BJ (cell line): ENCODE data around the gene RHEB. TPM values are rescaled to one million over a fixed set of nuclear protein-coding genes. Genes with fewer than 3 reads are reported as not detected.
A peak's percentile ranks its signal among the peaks of the same experiment; 100 is the strongest.

Source experiments
- CTCF ChIA-PET: fragments of 350-600 bp; formaldehyde crosslinking; extraction: SDS; loops from one replicate; lab custom pipeline; 2021; ENCODE audit warnings: antibody characterized with exemption, inconsistent platforms; lab: Yijun Ruan, JAX
- POLR2A ChIA-PET: fragments of 300-600 bp; sonication (Branson Sonifier 250); formaldehyde crosslinking; extraction: SDS; loops from one replicate; lab custom pipeline; 2021; ENCODE audit warnings: antibody characterized with exemption; lab: Charles Lee
- DNase-seq: peaks from one replicate; pipeline ENCODE4 v3.0.0-alpha.2; 2011; ENCODE audit warnings: low read depth
- H3K27me3 ChIP-seq: 2 replicates; pipeline ENCODE4 v1.6.0; 2011; ENCODE audit warnings: low read length; ENCODE audit not compliant: control insufficient read depth, insufficient read depth
- H3K36me3 ChIP-seq: 2 replicates; pipeline ENCODE4 v1.5.1; 2011; ENCODE audit warnings: low read length; ENCODE audit not compliant: control insufficient read depth, insufficient read depth
- H3K4me3 ChIP-seq: 2 replicates; pipeline ENCODE4 v1.5.1; 2011; ENCODE audit warnings: low read depth, mild to moderate bottlenecking, control low read depth, low read length
- polyA plus RNA-seq: library from polyadenylated mRNA; depleted of rRNA; stranded (reverse); fragments of >200 nt; gene quantifications from 2 replicates; pipeline ENCODE4 v1.2.3, GENCODE V29; 2011
- TF ChIP-seq, protein P1 (sequence below): IDR thresholded peaks from 2 replicates; pipeline ENCODE4 v1.5.1; 2011; ENCODE audit warnings: low read depth, mild to moderate bottlenecking, control low read depth, inconsistent platforms, low read length, moderate library complexity; ENCODE audit not compliant: insufficient read depth

Gene RHEB
- polyA plus RNA-seq, 1 experiment, result 45.4 TPM

DNA sequence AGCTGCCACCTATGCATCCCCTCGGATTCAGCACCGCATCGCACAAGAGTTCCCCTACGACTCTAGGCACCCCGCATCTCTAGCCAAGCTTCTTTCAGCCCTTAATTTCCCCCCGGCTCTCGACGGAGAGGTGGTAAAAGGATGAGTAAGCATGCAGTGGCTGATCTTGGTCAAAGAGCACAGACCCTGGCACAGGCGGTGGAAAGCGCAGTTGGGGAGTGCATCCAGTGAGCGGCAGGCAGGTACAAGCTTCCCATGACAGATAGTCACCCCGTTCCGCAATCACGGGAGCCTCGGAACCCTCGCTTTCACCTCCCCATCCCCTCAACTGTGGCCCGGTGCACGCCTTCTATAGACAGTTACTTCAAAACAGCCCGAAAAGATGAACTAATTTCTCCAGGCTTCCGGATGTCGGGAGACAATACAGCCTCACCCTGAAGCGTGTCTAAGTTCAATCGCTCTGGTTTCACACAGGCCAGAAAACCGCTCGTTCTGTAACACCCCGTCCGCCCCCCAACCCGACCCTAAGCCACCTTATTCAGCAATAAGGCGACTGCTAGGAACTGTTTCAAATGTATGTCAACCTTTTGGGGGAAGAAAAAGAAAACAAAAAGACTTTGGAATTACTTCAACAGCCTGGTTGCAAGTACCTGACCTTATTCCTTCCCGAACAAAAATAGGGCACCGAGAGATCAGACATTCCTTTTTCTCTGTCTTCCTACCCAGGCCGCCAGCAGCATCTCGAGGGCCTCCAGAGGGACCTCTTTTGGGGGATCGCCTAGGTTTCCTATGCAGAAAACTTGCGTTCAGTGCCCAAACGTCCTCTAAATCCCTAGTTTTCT lies 1.4 kb downstream of the RHEB start:
- Histone ChIP-seq H3K36me3 (no peaks in the 10 kb centered on the region), H3K4me3 (peak overlapping the region; percentile 64), H3K27me3 (no peaks in the 10 kb centered on the region)
- ChIA-PET POLR2A (no interaction called here), CTCF (interaction anchor here (1.2 kb wide), 1 partner anchor 82 kb away, joined by 5 read pairs; no protein-coding TSS in a partner anchor)
- no peak for DNase-seq
- TF ChIP-seq, protein P1, sequence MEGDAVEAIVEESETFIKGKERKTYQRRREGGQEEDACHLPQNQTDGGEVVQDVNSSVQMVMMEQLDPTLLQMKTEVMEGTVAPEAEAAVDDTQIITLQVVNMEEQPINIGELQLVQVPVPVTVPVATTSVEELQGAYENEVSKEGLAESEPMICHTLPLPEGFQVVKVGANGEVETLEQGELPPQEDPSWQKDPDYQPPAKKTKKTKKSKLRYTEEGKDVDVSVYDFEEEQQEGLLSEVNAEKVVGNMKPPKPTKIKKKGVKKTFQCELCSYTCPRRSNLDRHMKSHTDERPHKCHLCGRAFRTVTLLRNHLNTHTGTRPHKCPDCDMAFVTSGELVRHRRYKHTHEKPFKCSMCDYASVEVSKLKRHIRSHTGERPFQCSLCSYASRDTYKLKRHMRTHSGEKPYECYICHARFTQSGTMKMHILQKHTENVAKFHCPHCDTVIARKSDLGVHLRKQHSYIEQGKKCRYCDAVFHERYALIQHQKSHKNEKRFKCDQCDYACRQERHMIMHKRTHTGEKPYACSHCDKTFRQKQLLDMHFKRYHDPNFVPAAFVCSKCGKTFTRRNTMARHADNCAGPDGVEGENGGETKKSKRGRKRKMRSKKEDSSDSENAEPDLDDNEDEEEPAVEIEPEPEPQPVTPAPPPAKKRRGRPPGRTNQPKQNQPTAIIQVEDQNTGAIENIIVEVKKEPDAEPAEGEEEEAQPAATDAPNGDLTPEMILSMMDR, result no peak

DNA sequence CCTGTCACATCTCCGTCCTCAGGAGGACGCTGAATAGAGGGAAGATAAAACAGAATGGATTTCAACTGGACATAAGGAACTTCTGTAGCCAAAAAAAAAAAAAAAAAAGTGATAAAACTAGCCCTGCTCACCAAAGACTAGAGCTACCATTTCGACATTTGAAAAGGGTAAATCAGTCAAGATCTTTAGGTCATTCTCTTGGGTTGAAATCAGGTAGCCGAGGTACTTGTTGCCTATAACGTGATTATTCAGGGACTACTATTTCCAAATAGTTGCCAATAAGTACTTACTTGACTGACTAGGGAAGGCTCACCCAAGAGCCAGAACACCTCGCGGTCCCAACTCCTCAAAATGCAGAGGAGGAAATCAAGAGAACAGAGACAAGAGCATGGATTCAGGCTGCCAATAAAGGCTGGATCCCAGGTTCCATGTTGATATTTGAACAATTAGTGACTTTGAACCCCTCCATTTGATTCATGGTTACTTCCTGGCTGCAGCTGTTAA lies 2.0 kb downstream of the RHEB start:
- Histone ChIP-seq H3K36me3 (no peaks in the 10 kb centered on the region), H3K4me3 (peak overlapping the region; percentile 64), H3K27me3 (no peaks in the 10 kb centered on the region)
- TF ChIP-seq, protein P1, result no peak
- CTCF ChIA-PET, result interaction anchor here (1.0 to 1.2 kb wide), 2 partner anchors 70 to 82 kb away, joined by 3 to 5 read pairs; no protein-coding TSS in a partner anchor
- DNase-seq, result no peak
- POLR2A ChIA-PET, result no interaction called here

GRCh38 chr7:151515276-151515565 lies 4.5 kb downstream of the RHEB start:
- POLR2A ChIA-PET, result interaction anchor here (0.5 kb wide), 1 partner anchor 151 kb away, joined by 16 read pairs; no protein-coding TSS in a partner anchor
- no peak for DNase-seq
- no peaks in the 10 kb centered on the region for H3K36me3 ChIP-seq
- CTCF ChIA-PET, result interaction anchor here (0.7 to 2.1 kb wide), 4 partner anchors 9 to 116 kb away, joined by 3 to 5 read pairs (median 4); no protein-coding TSS in a partner anchor
- TF ChIP-seq, protein P1, result no peak
- no peak overlapping the region for H3K4me3 ChIP-seq
- H3K27me3 ChIP-seq, result no peaks in the 10 kb centered on the region

- POLR2A ChIA-PET, result no interaction called here
- TF ChIP-seq, protein P1, result no peak
- Histone ChIP-seq H3K27me3 (no peaks in the 10 kb centered on the region), H3K4me3 (no peak overlapping the region), H3K36me3 (no peaks in the 10 kb centered on the region)
- DNase-seq, result no peak
- CTCF ChIA-PET, result interaction anchor here (0.7 to 2.1 kb wide), 3 partner anchors 44 to 117 kb away, joined by 3 to 5 read pairs (median 3); no protein-coding TSS in a partner anchor
Observed at GRCh38 chr7:151514461-151515275, 5.0 kb downstream of the RHEB start.
